HG03039 (cell line): ENCODE results near the gene RYR2.
"Not testable (repeated sequence)": the region's sequence is repeated elsewhere in the genome, so short reads cannot be mapped to it uniquely, and the experiment has no call there.

ENCODE experiments used
- ATAC-seq: cut with Tn5 transposase; IDR thresholded peaks from one replicate; pipeline ENCODE4 v1.9.1; 2021; ENCODE audit warnings: mild to moderate bottlenecking, moderate library complexity; ENCODE audit not compliant: unreplicated experiment

RYR2 gene

GRCh38 chr1:237074371-237075117, 32.6 kb downstream of the RYR2 start:
- ATAC-seq, result no peak

GRCh38 chr1:237084341-237085077, 42.5 kb downstream of the RYR2 start:
- ATAC-seq, result no peak

GRCh38 chr1:237091691-237092090, 49.7 kb downstream of the RYR2 start:
- ATAC-seq, result no peak

- ATAC-seq, result no peak
These were observed 51.7 kb downstream of the RYR2 start for GRCh38 chr1:237093691-237094090.

GRCh38 chr1:237098541-237098940, 56.6 kb downstream of the RYR2 start:
- ATAC-seq, result no peak

GRCh38 chr1:237103021-237103420, 61.0 kb downstream of the RYR2 start:
- no peak for ATAC-seq

GRCh38 chr1:237104096-237104495, 62.1 kb downstream of the RYR2 start:
- no peak for ATAC-seq

GRCh38 chr1:237105826-237106225, 63.8 kb downstream of the RYR2 start:
- no peak for ATAC-seq

- no peak for ATAC-seq
These were observed 66.5 kb downstream of the RYR2 start for GRCh38 chr1:237108297-237109040.

- ATAC-seq, result no peak
These were observed 69.8 kb downstream of the RYR2 start for GRCh38 chr1:237111807-237112206.

- ATAC-seq, result no peak
These were observed 70.7 kb downstream of the RYR2 start for GRCh38 chr1:237112663-237113062.

GRCh38 chr1:237115035-237115434, 73.1 kb downstream of the RYR2 start:
- no peak for ATAC-seq

- no peak for ATAC-seq
These were observed 77.1 kb downstream of the RYR2 start for GRCh38 chr1:237119091-237119490.

- ATAC-seq, result no peak
These were observed 78.7 kb downstream of the RYR2 start for GRCh38 chr1:237120683-237121082.

GRCh38 chr1:237124856-237125462, 83.0 kb downstream of the RYR2 start:
- ATAC-seq, result no peak

- ATAC-seq, result no peak
These were observed 84.2 kb downstream of the RYR2 start for GRCh38 chr1:237126180-237126579.

- ATAC-seq, result not testable (repeated sequence)
These were observed 85.3 kb downstream of the RYR2 start for GRCh38 chr1:237127301-237127700.

GRCh38 chr1:237133921-237134320, 91.9 kb downstream of the RYR2 start:
- no peak for ATAC-seq

GRCh38 chr1:237134929-237135328, 92.9 kb downstream of the RYR2 start:
- ATAC-seq, result no peak

- ATAC-seq, result no peak
These were observed 96.6 kb downstream of the RYR2 start for GRCh38 chr1:237138551-237138950.

- no peak for ATAC-seq
These were observed 97.7 kb downstream of the RYR2 start for GRCh38 chr1:237139732-237140131.
